Gastroesophageal sphincter (tissue), 4 donors: ENCODE measurements around the gene HEMGN. TPM values are rescaled to one million over a fixed set of nuclear protein-coding genes. Genes with fewer than 3 reads are reported as not detected.

Source experiments
- ATAC-seq: fragments of 150-250 bp; one replicate; pipeline ENCODE4 v1.9.1; 2016; ENCODE audit warnings: mild to moderate bottlenecking, moderate library complexity
- H3K27ac ChIP-seq, 4 donors: fragments of 200-600 bp; sonication (generic) in 3 of 4; 1 replicate in 3 of 4; 2 replicates in 1 of 4; pipeline ENCODE4 v1.5.1; 2016 to 2019
- H3K27me3 ChIP-seq: fragments of 200-600 bp; sonication (generic); one replicate; pipeline ENCODE4 v1.5.1; 2019
- H3K36me3 ChIP-seq, 2 donors: fragments of 200-600 bp; sonication (generic); one replicate each; pipeline ENCODE4 v1.5.1; 2019; ENCODE audit warnings: control low read depth in 1 of 2
- H3K4me1 ChIP-seq, 3 donors: fragments of 200-600 bp; sonication (generic); 1 replicate in 2 of 3; 2 replicates in 1 of 3; pipeline ENCODE4 v1.5.1; 2016 to 2019; ENCODE audit warnings: control low read depth in 2 of 3
- H3K4me3 ChIP-seq, 2 donors: fragments of 200-600 bp; sonication (generic); one replicate each; pipeline ENCODE4 v1.5.1; 2019; ENCODE audit warnings: mild to moderate bottlenecking in 1 of 2, moderate library complexity in 1 of 2
- H3K9me3 ChIP-seq, 3 donors: fragments of 200-600 bp; sonication (generic); one replicate each; pipeline ENCODE4 v1.5.1; 2017 to 2019; ENCODE audit warnings: control low read depth in 2 of 3
- EP300 ChIP-seq: sonication (generic); formaldehyde crosslinking; IDR thresholded peaks from one replicate; pipeline ENCODE4 v1.6.1; 2017; ENCODE audit warnings: antibody characterized with exemption, mild to moderate bottlenecking
- POLR2A ChIP-seq, 2 donors: fragments of 450-650 bp; IDR thresholded peaks; one replicate each; pipeline ENCODE4 v1.6.1; 2017; ENCODE audit warnings: antibody characterized with exemption in 2 of 2, mild to moderate bottlenecking in 2 of 2, moderate library complexity in 1 of 2
- POLR2AphosphoS5 ChIP-seq: sonication (generic); formaldehyde crosslinking; IDR thresholded peaks from one replicate; pipeline ENCODE4 v1.6.1; 2017; ENCODE audit warnings: antibody characterized with exemption
- WGBS, 2 donors: methylation state at CpG; one replicate each; pipeline ENCODE4 v1.1.5; 2018; ENCODE audit warnings: low coverage in 1 of 2; 5-methylcytosine and 5-hydroxymethylcytosine counted together
- total RNA-seq, 4 donors: library from RNA; depleted of rRNA; stranded (reverse); fragments of >200 nt; gene quantifications; one replicate each; pipeline ENCODE4 v1.1.0, GENCODE V29; 2016
- TF ChIP-seq, protein P1 (sequence below), 4 experiments: fragments of 200-600 bp in 2 of 4; fragments of 450-650 bp in 2 of 4; sonication (generic) in 1 of 4; IDR thresholded peaks; one replicate each; pipeline ENCODE4 v1.5.1; 2017 to 2019; ENCODE audit warnings: antibody characterized with exemption in 4 of 4, mild to moderate bottlenecking in 2 of 4, moderate library complexity in 2 of 4

The HEMGN gene
- total RNA-seq, 4 donors from 2014 or later, result not detected

DNA sequence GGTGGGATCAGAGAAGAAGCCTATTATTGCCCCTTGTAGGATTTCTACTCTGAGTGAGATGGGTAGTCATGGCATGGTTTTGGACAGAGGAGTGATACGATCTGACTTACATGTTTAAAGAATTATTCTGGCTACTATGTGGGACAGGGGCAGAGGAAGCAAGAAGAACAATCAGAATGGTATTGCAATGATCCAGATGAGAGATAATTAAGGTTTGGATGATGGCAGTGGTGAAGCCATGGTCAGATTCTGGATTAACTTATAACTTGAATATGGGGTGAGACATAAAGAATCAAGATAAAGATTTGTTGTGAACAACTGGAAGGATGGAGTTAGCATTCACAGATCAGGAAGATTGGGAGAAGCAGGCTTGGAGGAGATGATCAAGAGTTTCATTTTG, 3.4 kb upstream of the HEMGN start:
- 50 to 88% methylated on average over 1 of the region's 1 CpG for WGBS, 2 donors
- no peak for TF ChIP-seq POLR2AphosphoS5
- TF ChIP-seq POLR2A (IDR thresholded peaks at IDR 0.05), result no peak
- TF ChIP-seq EP300, result no peak
- TF ChIP-seq, protein P1, sequence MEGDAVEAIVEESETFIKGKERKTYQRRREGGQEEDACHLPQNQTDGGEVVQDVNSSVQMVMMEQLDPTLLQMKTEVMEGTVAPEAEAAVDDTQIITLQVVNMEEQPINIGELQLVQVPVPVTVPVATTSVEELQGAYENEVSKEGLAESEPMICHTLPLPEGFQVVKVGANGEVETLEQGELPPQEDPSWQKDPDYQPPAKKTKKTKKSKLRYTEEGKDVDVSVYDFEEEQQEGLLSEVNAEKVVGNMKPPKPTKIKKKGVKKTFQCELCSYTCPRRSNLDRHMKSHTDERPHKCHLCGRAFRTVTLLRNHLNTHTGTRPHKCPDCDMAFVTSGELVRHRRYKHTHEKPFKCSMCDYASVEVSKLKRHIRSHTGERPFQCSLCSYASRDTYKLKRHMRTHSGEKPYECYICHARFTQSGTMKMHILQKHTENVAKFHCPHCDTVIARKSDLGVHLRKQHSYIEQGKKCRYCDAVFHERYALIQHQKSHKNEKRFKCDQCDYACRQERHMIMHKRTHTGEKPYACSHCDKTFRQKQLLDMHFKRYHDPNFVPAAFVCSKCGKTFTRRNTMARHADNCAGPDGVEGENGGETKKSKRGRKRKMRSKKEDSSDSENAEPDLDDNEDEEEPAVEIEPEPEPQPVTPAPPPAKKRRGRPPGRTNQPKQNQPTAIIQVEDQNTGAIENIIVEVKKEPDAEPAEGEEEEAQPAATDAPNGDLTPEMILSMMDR (IDR thresholded peaks at IDR 0.05), result no peak
- Histone ChIP-seq H3K4me1 (no peaks in the 10 kb centered on the region), H3K27me3 (peaks cover 27% of the 10 kb centered on the region), H3K9me3 (no peaks in the 10 kb centered on the region), H3K4me3 (no peak overlapping the region), H3K27ac (no peak overlapping the region), H3K36me3 (no peaks in the 10 kb centered on the region)
- no peak for ATAC-seq

DNA sequence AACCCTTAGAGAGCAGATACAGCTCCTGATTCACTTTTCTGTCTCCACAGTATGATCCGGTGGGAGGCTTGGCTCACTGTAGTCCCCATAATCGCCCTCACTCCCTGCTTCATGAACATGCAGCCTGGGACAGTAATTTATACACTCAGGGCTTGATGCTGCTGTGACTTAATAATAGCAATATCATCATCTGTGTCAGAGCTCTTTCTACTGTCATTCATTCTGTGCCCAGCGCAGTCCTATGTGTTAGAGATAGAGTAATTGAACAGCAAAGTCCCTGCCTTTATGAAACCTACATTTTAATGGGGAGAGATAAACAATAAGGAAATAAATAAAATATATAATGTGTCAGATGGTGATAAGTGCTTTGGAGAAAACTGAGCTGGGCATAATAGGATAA, 2.8 kb upstream of the HEMGN start:
- WGBS, 2 donors, result 45 to 57% methylated on average over 2 to 3 of the region's 3 CpGs
- no peak for TF ChIP-seq POLR2A (IDR thresholded peaks at IDR 0.05)
- TF ChIP-seq POLR2AphosphoS5, result no peak
- TF ChIP-seq, protein P1 (IDR thresholded peaks at IDR 0.05), result no peak
- TF ChIP-seq EP300, result no peak
- Histone ChIP-seq H3K9me3 (no peaks in the 10 kb centered on the region), H3K27me3 (peaks cover 33% of the 10 kb centered on the region), H3K36me3 (no peaks in the 10 kb centered on the region), H3K4me3 (no peak overlapping the region), H3K27ac (no peak overlapping the region), H3K4me1 (no peaks in the 10 kb centered on the region)
- ATAC-seq, result no peak

DNA sequence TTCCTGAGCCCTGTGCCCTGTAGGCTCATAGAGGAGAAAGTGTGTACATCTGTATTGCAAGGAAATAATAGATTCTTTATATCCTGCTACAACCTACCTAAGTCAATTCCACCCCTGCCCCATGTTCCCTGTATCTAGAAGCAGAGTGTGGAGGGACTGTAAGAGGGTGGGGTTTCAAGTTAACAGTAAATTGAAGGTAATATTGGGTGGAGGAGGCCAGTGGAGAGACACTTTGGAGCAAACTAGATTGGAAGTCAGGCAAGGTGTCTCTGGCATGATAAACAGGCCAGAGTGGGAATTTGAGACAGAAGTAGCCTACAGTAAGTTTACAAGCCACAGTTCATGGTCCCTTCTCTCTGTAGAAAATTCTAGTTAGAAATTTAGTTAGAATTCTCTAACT, 2.3 kb upstream of the HEMGN start:
- Histone ChIP-seq H3K4me3 (no peak overlapping the region), H3K4me1 (no peaks in the 10 kb centered on the region), H3K9me3 (no peaks in the 10 kb centered on the region), H3K36me3 (no peaks in the 10 kb centered on the region), H3K27ac (no peak overlapping the region), H3K27me3 (peaks cover 38% of the 10 kb centered on the region)
- ATAC-seq, result no peak
- TF ChIP-seq POLR2AphosphoS5, result no peak
- TF ChIP-seq, protein P1 (IDR thresholded peaks at IDR 0.05), result no peak
- no peak for TF ChIP-seq POLR2A (IDR thresholded peaks at IDR 0.05)
- TF ChIP-seq EP300, result no peak

DNA sequence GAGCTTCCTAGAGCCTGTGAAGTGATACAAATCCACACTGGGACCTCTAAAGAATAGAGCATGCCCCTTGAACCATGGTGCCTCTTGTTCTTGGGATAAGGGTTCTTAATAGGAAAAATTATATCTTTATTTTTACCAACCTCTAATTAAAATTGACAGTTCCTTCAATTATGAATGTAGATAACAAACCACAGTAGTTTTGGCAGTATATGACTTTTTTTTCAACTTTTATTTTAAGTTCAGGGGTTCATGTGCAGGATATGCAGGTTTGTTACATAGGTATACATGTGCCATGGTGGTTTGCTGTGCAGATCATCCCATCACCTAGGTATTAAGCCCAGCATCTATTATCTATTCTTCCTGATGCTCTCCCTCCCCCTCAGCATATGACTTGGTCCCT, 974 bp downstream of the HEMGN start:
- H3K36me3 ChIP-seq, result no peaks in the 10 kb centered on the region
- no peak overlapping the region for H3K27ac ChIP-seq
- H3K4me3 ChIP-seq, result no peak overlapping the region
- TF ChIP-seq POLR2AphosphoS5, result no peak
- TF ChIP-seq, protein P1 (IDR thresholded peaks at IDR 0.05), result no peak
- TF ChIP-seq EP300, result no peak
- TF ChIP-seq POLR2A (IDR thresholded peaks at IDR 0.05), result no peak
- peaks cover 69% of the 10 kb centered on the region for H3K27me3 ChIP-seq
- H3K9me3 ChIP-seq, result no peaks in the 10 kb centered on the region
- ATAC-seq, result no peak
- no peaks in the 10 kb centered on the region for H3K4me1 ChIP-seq

DNA sequence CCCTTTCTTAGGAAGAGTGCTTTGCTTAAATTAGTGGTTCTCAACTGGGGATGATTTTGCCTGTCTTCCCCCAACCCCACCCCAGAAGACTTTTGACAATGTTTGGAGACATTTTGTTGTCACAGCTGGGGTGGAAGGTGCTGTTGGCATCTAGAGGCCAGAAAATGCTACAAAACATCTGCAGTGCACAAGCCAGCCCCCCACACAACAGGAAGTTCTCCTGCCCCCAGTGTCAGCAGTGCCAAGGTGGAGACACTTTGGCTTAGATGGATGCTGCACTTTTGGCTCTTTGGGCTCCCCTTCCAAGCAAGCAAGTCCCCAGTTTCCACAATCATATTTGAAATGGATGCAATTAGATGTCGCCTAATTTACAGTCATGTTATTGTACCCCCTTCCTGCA, 2.7 kb downstream of the HEMGN start:
- Histone ChIP-seq H3K27me3 (peaks cover 83% of the 10 kb centered on the region), H3K4me1 (no peaks in the 10 kb centered on the region)

More for the DNA sequence above, 2.7 kb downstream of the HEMGN start:
- Histone ChIP-seq H3K4me3 (no peak overlapping the region), H3K27ac (no peak overlapping the region), H3K9me3 (no peaks in the 10 kb centered on the region), H3K36me3 (no peaks in the 10 kb centered on the region)
- 67 to 93% methylated on average over 1 of the region's 1 CpG for WGBS, 2 donors
- ATAC-seq, result no peak
- TF ChIP-seq POLR2AphosphoS5 (no peak), EP300 (no peak), POLR2A (IDR thresholded peaks at IDR 0.05) (no peak)
- TF ChIP-seq, protein P1 (IDR thresholded peaks at IDR 0.05), result no peak
